Measurements from ENCODE around the gene RBM25.
"Not testable (repeated sequence)": the region's sequence is repeated elsewhere in the genome, so short reads cannot be mapped to it uniquely, and the experiment has no call there.

Gene RBM25

GRCh38 chr14:73058224-73058921 is at the start of gene RBM25:
TSS of gene RBM25 (plus strand) at chr14:73058534. CDS start at chr14:73071642, 13,108 bp downstream.
- no peaks in the 10 kb centered on the region for H3K27me3 ChIP-seq (ENCODE audit: control insufficient read depth in 2 of 2, insufficient read depth in 2 of 2, low read length in 2 of 2)
- H3K27ac ChIP-seq (ENCODE audit: low read depth in 2 of 2, low read length in 2 of 2): peak within 1 kb of the TSS; percentile 90 to 95
- no peaks in the 10 kb centered on the region for H3K9me3 ChIP-seq (ENCODE audit: control insufficient read depth in 2 of 2, low read length in 2 of 2)
- peak within 1 kb of the TSS; percentile 95 to 96 for H3K4me3 ChIP-seq (ENCODE audit: low read length in 2 of 2)
- H3K9ac ChIP-seq (ENCODE audit: low read depth in 1 of 2, low read length in 2 of 2): peak within 1 kb of the TSS; percentile 83 to 97
- H3K4me1 ChIP-seq (ENCODE audit: control insufficient read depth in 2 of 2, insufficient read depth in 2 of 2, low read length in 2 of 2): peaks cover 4 to 9% of the 10 kb centered on the region in 2 donors
- H3K36me3 ChIP-seq (ENCODE audit: control insufficient read depth in 2 of 2, insufficient read depth in 2 of 2, low read length in 2 of 2): no peaks in the 10 kb centered on the region

GRCh38 chr14:73011189-73011588 is 47.1 kb upstream of the RBM25 start:
- H3K9ac ChIP-seq (ENCODE audit: low read depth in 1 of 2, low read length in 2 of 2); H3K27me3 ChIP-seq (ENCODE audit: control insufficient read depth in 2 of 2, insufficient read depth in 2 of 2, low read length in 2 of 2); H3K36me3 ChIP-seq (ENCODE audit: control insufficient read depth in 2 of 2, insufficient read depth in 2 of 2, low read length in 2 of 2); H3K4me1 ChIP-seq (ENCODE audit: control insufficient read depth in 2 of 2, insufficient read depth in 2 of 2, low read length in 2 of 2); H3K9me3 ChIP-seq (ENCODE audit: control insufficient read depth in 2 of 2, low read length in 2 of 2); H3K4me3 ChIP-seq (ENCODE audit: low read length in 2 of 2); H3K27ac ChIP-seq (ENCODE audit: low read depth in 2 of 2, low read length in 2 of 2): not testable (repeated sequence)

- Histone ChIP-seq H3K27ac (ENCODE audit: low read depth in 2 of 2, low read length in 2 of 2) (no peak overlapping the region), H3K4me3 (ENCODE audit: low read length in 2 of 2) (no peak overlapping the region), H3K4me1 (ENCODE audit: control insufficient read depth in 2 of 2, insufficient read depth in 2 of 2, low read length in 2 of 2) (no peaks in the 10 kb centered on the region)
Measured at GRCh38 chr14:73014105-73014504, 44.2 kb upstream of the RBM25 start.

GRCh38 chr14:73015552-73015951 is 42.8 kb upstream of the RBM25 start:
- H3K9ac ChIP-seq (ENCODE audit: low read depth in 1 of 2, low read length in 2 of 2); H3K4me3 ChIP-seq (ENCODE audit: low read length in 2 of 2); H3K9me3 ChIP-seq (ENCODE audit: control insufficient read depth in 2 of 2, low read length in 2 of 2); H3K27ac ChIP-seq (ENCODE audit: low read depth in 2 of 2, low read length in 2 of 2); H3K27me3 ChIP-seq (ENCODE audit: control insufficient read depth in 2 of 2, insufficient read depth in 2 of 2, low read length in 2 of 2); H3K4me1 ChIP-seq (ENCODE audit: control insufficient read depth in 2 of 2, insufficient read depth in 2 of 2, low read length in 2 of 2); H3K36me3 ChIP-seq (ENCODE audit: control insufficient read depth in 2 of 2, insufficient read depth in 2 of 2, low read length in 2 of 2): not testable (repeated sequence)

More at GRCh38 chr14:73014105-73014504, 44.2 kb upstream of the RBM25 start:
- Histone ChIP-seq H3K36me3 (ENCODE audit: control insufficient read depth in 2 of 2, insufficient read depth in 2 of 2, low read length in 2 of 2) (peaks cover 5 to 8% of the 10 kb centered on the region in 2 donors), H3K9ac (ENCODE audit: low read depth in 1 of 2, low read length in 2 of 2) (no peak overlapping the region), H3K9me3 (ENCODE audit: control insufficient read depth in 2 of 2, low read length in 2 of 2) (no peaks in the 10 kb centered on the region), H3K27me3 (ENCODE audit: control insufficient read depth in 2 of 2, insufficient read depth in 2 of 2, low read length in 2 of 2) (no peaks in the 10 kb centered on the region)

GRCh38 chr14:73016011-73016410 is 42.3 kb upstream of the RBM25 start:
- not testable (repeated sequence) for H3K4me3 ChIP-seq (ENCODE audit: low read length in 2 of 2); H3K27ac ChIP-seq (ENCODE audit: low read depth in 2 of 2, low read length in 2 of 2); H3K9me3 ChIP-seq (ENCODE audit: control insufficient read depth in 2 of 2, low read length in 2 of 2); H3K27me3 ChIP-seq (ENCODE audit: control insufficient read depth in 2 of 2, insufficient read depth in 2 of 2, low read length in 2 of 2); H3K4me1 ChIP-seq (ENCODE audit: control insufficient read depth in 2 of 2, insufficient read depth in 2 of 2, low read length in 2 of 2); H3K36me3 ChIP-seq (ENCODE audit: control insufficient read depth in 2 of 2, insufficient read depth in 2 of 2, low read length in 2 of 2); H3K9ac ChIP-seq (ENCODE audit: low read depth in 1 of 2, low read length in 2 of 2)

- Histone ChIP-seq H3K27ac (ENCODE audit: low read depth in 2 of 2, low read length in 2 of 2) (no peak overlapping the region), H3K36me3 (ENCODE audit: control insufficient read depth in 2 of 2, insufficient read depth in 2 of 2, low read length in 2 of 2) (peaks cover 19 to 20% of the 10 kb centered on the region in 2 donors), H3K9me3 (ENCODE audit: control insufficient read depth in 2 of 2, low read length in 2 of 2) (no peaks in the 10 kb centered on the region), H3K4me3 (ENCODE audit: low read length in 2 of 2) (no peak overlapping the region), H3K4me1 (ENCODE audit: control insufficient read depth in 2 of 2, insufficient read depth in 2 of 2, low read length in 2 of 2) (peaks cover 3 to 8% of the 10 kb centered on the region in 2 donors), H3K27me3 (ENCODE audit: control insufficient read depth in 2 of 2, insufficient read depth in 2 of 2, low read length in 2 of 2) (no peaks in the 10 kb centered on the region), H3K9ac (ENCODE audit: low read depth in 1 of 2, low read length in 2 of 2) (no peak overlapping the region)
Measured at GRCh38 chr14:73022051-73022450, 36.3 kb upstream of the RBM25 start.

- peak overlapping the region in 1 of 2 donors; percentile 26 for H3K4me3 ChIP-seq (ENCODE audit: low read length in 2 of 2)
- peaks cover 3 to 8% of the 10 kb centered on the region in 2 donors for H3K4me1 ChIP-seq (ENCODE audit: control insufficient read depth in 2 of 2, insufficient read depth in 2 of 2, low read length in 2 of 2)
- H3K36me3 ChIP-seq (ENCODE audit: control insufficient read depth in 2 of 2, insufficient read depth in 2 of 2, low read length in 2 of 2): peaks cover 14 to 20% of the 10 kb centered on the region in 2 donors
- no peak overlapping the region for H3K9ac ChIP-seq (ENCODE audit: low read depth in 1 of 2, low read length in 2 of 2)
- no peaks in the 10 kb centered on the region for H3K9me3 ChIP-seq (ENCODE audit: control insufficient read depth in 2 of 2, low read length in 2 of 2)
- no peak overlapping the region for H3K27ac ChIP-seq (ENCODE audit: low read depth in 2 of 2, low read length in 2 of 2)
- no peaks in the 10 kb centered on the region for H3K27me3 ChIP-seq (ENCODE audit: control insufficient read depth in 2 of 2, insufficient read depth in 2 of 2, low read length in 2 of 2)
Measured at GRCh38 chr14:73025544-73025943, 32.8 kb upstream of the RBM25 start.

GRCh38 chr14:73026243-73026844 is 32.0 kb upstream of the RBM25 start:
- Histone ChIP-seq H3K4me1 (ENCODE audit: control insufficient read depth in 2 of 2, insufficient read depth in 2 of 2, low read length in 2 of 2) (peaks cover 3 to 8% of the 10 kb centered on the region in 2 donors), H3K36me3 (ENCODE audit: control insufficient read depth in 2 of 2, insufficient read depth in 2 of 2, low read length in 2 of 2) (peaks cover 14 to 20% of the 10 kb centered on the region in 2 donors), H3K9me3 (ENCODE audit: control insufficient read depth in 2 of 2, low read length in 2 of 2) (no peaks in the 10 kb centered on the region), H3K4me3 (ENCODE audit: low read length in 2 of 2) (peak overlapping the region; percentile 76 to 96), H3K27ac (ENCODE audit: low read depth in 2 of 2, low read length in 2 of 2) (peak overlapping the region; percentile 84 to 95), H3K27me3 (ENCODE audit: control insufficient read depth in 2 of 2, insufficient read depth in 2 of 2, low read length in 2 of 2) (no peaks in the 10 kb centered on the region), H3K9ac (ENCODE audit: low read depth in 1 of 2, low read length in 2 of 2) (peak overlapping the region; percentile 68 to 86)

- Histone ChIP-seq H3K9me3 (ENCODE audit: control insufficient read depth in 2 of 2, low read length in 2 of 2) (no peaks in the 10 kb centered on the region), H3K9ac (ENCODE audit: low read depth in 1 of 2, low read length in 2 of 2) (peak within 1 kb of the TSS; percentile 70 to 86)
Measured at GRCh38 chr14:73026845-73027542, 31.3 kb upstream of the RBM25 start, which contains the start of gene ZFYVE1. TSS of gene ZFYVE1 (minus strand) at chr14:73027106. CDS start at chr14:73024508, 2,598 bp downstream.

GRCh38 chr14:73027546-73027945 is 30.8 kb upstream of the RBM25 start:
- Histone ChIP-seq H3K27ac (ENCODE audit: low read depth in 2 of 2, low read length in 2 of 2) (no peak overlapping the region), H3K36me3 (ENCODE audit: control insufficient read depth in 2 of 2, insufficient read depth in 2 of 2, low read length in 2 of 2) (peaks cover 12 to 14% of the 10 kb centered on the region in 2 donors), H3K4me3 (ENCODE audit: low read length in 2 of 2) (peak overlapping the region; percentile 87 to 96), H3K4me1 (ENCODE audit: control insufficient read depth in 2 of 2, insufficient read depth in 2 of 2, low read length in 2 of 2) (peaks cover 3 to 8% of the 10 kb centered on the region in 2 donors), H3K9ac (ENCODE audit: low read depth in 1 of 2, low read length in 2 of 2) (no peak overlapping the region), H3K27me3 (ENCODE audit: control insufficient read depth in 2 of 2, insufficient read depth in 2 of 2, low read length in 2 of 2) (no peaks in the 10 kb centered on the region), H3K9me3 (ENCODE audit: control insufficient read depth in 2 of 2, low read length in 2 of 2) (no peaks in the 10 kb centered on the region)

More at GRCh38 chr14:73026845-73027542, 31.3 kb upstream of the RBM25 start, which contains the start of gene ZFYVE1:
- H3K4me1 ChIP-seq (ENCODE audit: control insufficient read depth in 2 of 2, insufficient read depth in 2 of 2, low read length in 2 of 2): peaks cover 3 to 8% of the 10 kb centered on the region in 2 donors
- peak within 1 kb of the TSS; percentile 87 to 96 for H3K4me3 ChIP-seq (ENCODE audit: low read length in 2 of 2)
- peak within 1 kb of the TSS; percentile 84 to 95 for H3K27ac ChIP-seq (ENCODE audit: low read depth in 2 of 2, low read length in 2 of 2)
- no peaks in the 10 kb centered on the region for H3K27me3 ChIP-seq (ENCODE audit: control insufficient read depth in 2 of 2, insufficient read depth in 2 of 2, low read length in 2 of 2)
- peaks cover 14 to 20% of the 10 kb centered on the region in 2 donors for H3K36me3 ChIP-seq (ENCODE audit: control insufficient read depth in 2 of 2, insufficient read depth in 2 of 2, low read length in 2 of 2)
